GM12875 (cell line): ENCODE results near the gene SLC35B2.

Experiments
- H3K4me3 ChIP-seq: one replicate; pipeline ENCODE4 v1.5.1; 2011; ENCODE audit warnings: low read depth, low read length, control low read depth
- CTCF ChIP-seq: IDR thresholded peaks from 2 replicates; pipeline ENCODE4 v1.5.1; 2011; ENCODE audit warnings: low read depth, mild to moderate bottlenecking, control low read depth, inconsistent platforms, low read length, moderate library complexity, borderline replicate concordance; ENCODE audit not compliant: insufficient read depth

SLC35B2 gene

GRCh38 chr6:44250718-44251123, 6.6 kb downstream of the SLC35B2 start:
- no peak overlapping the region for H3K4me3 ChIP-seq
- no peak for TF ChIP-seq CTCF

GRCh38 chr6:44250067-44250717, 7.1 kb downstream of the SLC35B2 start:
- no peak for TF ChIP-seq CTCF
- no peak overlapping the region for H3K4me3 ChIP-seq

GRCh38 chr6:44249082-44249748, 8.1 kb downstream of the SLC35B2 start:
- no peak for TF ChIP-seq CTCF
- H3K4me3 ChIP-seq: no peak overlapping the region

GRCh38 chr6:44248579-44248978, 8.7 kb downstream of the SLC35B2 start:
- no peak for TF ChIP-seq CTCF
- peak overlapping the region; percentile 66 for H3K4me3 ChIP-seq

- peak overlapping the region; percentile 66 for H3K4me3 ChIP-seq
- no peak for TF ChIP-seq CTCF
Measured at GRCh38 chr6:44247338-44248302, 9.7 kb downstream of the SLC35B2 start.

- H3K4me3 ChIP-seq: peak within 1 kb of the TSS; percentile 66
- no peak for TF ChIP-seq CTCF
Measured at GRCh38 chr6:44246663-44247337, 10.5 kb downstream of the SLC35B2 start, which contains the start of gene HSP90AB1. TSS of gene HSP90AB1 (plus strand) at chr6:44247101. CDS start at chr6:44248630, 1,529 bp downstream.
